UCSD-AML1 (cell line): ENCODE results near the gene CYP2A6.
"Not testable (repeated sequence)": the region's sequence is repeated elsewhere in the genome, so short reads cannot be mapped to it uniquely, and the experiment has no call there.

Experiments used
- DNase-seq: peaks from one replicate; lab custom pipeline; 2025; ENCODE audit not compliant: unreplicated experiment; lab: John Stamatoyannopoulos, UW

CYP2A6 gene

DNA sequence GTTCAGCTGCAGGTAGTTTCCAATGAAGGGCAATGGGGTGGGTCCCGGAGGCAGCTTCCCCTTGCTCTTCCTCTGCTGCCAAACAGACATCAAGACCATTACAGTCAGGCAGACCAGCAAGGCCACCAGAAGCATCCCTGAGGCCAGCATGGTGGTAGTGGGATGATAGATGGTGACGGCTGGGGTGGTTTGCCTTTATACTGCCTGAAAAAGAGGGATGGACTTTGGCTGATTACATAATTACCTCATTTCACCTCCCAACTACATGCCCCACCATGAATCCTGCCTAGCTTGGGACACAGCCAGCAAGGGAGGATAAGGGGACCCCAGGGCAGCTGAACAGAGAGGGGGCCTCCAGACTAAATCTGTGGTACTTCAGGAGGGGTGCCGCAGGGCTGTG is at the start of gene CYP2A6:
Gene CYP2A6 (minus strand): TSS at position 171 of the 400 bp plus-strand sequence. CDS start 21 bp downstream, at position 150.
- DNase-seq = not testable (repeated sequence)

DNA sequence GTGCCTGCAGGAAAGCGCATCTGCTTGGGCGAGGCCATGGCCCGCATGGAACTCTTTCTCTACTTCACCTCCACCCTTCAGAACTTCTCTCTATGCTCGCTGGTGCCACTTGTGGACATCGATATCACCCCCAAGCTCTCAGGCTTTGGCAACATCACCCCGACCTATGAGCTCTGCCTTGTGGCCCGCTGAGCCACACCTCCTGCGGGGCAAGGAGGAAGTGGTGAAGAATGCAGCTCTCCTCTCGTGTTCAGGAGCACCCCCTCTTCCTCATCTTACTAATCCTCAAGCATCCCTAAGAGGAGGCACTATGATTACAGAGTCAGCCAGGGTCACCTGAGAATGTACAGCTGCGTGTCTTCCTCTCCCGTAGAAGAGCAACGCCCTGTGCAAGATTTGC is 49.7 kb upstream of the CYP2A6 start:
- DNase-seq = peak; percentile 33

GRCh38 chr19:40896843-40897789 is 46.9 kb upstream of the CYP2A6 start:
- not testable (repeated sequence) for DNase-seq

DNA sequence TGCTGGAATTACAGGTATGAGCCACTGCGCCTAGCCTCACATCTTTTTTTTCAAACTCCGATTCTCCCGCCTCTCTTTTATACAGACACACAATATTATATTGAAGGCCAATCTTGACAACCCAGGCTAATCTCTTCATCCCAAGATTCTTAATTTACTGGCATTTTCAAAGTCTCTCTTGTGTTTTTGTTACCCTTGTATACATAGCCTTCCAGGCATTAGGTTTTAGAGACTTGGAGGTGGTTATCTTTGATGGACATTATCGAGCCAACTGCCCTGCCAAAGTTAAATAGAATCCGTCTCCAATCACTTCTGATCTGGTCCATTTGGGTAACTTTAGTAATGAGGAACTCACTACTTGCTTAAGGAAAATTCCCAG is 46.2 kb upstream of the CYP2A6 start:
- DNase-seq = no peak

DNA sequence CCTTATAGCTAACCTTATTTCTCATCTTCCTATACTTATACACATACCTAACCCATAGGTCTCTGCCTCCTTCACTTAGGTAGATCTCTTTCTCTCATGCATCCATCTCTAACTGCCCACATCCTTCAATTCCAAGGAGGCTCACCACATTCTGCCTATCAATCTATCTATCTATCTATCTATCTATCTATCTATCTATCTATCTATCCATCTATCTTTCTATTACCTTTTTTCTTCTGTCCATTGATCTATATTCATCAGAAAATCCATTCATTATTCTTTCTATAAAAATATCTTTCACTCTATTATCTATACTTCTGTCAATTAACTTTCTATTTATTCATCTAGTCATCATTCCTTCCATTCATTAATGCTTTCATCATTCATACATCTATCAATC is 42.9 kb upstream of the CYP2A6 start:
- no peak for DNase-seq

- DNase-seq = no peak
Measured at GRCh38 chr19:40889366-40889765, 39.1 kb upstream of the CYP2A6 start.

DNA sequence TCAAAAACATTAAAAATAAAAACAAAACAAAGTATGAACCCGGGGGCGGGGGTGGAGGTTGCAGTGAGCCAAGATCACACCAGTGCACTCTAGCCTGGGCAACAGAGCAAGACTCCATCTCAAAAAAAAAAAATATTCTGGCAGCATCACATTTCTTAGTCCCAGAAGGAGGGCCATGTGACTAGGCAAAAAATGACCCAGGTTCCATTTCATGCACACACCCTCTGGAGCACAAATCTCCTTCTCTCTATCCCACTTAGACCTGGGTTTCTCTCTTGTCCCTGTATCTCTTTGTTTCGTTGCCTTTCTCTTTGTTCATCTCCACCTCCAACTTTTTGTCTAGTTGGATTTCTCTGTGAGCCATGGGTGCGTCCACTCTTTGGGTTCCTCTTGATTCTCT is 37.9 kb upstream of the CYP2A6 start:
- DNase-seq = no peak

DNA sequence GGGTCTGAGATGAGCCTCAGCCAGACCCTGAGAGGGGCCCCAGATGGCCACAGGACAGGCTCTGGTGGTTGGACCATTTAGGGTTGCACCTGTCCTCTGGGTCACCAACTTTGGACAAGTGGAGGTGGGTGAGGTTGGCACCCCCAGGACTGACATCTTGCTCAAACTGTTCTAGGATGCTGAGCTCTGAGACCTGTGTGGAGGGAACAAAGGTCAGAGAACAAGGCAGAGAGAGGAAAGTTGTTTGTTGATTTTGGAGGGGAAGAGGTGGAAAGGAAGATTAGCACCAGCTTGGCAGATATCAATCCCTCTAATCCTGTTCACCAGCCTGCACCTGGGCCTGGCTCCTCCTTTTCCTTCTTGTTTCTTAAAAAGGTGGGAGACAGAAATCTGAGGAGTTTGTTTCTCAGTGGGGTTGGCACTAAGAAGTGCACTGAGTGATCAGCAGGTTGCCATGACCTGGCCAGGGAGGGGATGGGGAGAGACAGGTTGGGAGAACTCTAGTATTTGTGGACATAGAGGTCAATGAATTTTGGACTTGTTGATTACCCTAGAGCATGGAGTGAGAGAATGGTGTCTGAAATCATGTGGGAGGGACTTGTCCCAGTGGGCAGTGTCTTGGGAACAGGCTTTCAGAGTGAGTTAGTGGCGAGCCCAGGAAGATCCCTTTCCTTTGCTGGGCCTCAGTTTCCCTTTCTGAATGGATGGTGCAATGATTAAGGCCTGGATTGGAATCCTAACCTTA is 34.1 kb upstream of the CYP2A6 start:
- DNase-seq = not testable (repeated sequence)

GRCh38 chr19:40882062-40882461 is 31.8 kb upstream of the CYP2A6 start, which contains the start of gene CYP2A7:
TSS of gene CYP2A7 (minus strand) at chr19:40882231. CDS start at chr19:40882210, 21 bp downstream.
- DNase-seq = not testable (repeated sequence)

DNA sequence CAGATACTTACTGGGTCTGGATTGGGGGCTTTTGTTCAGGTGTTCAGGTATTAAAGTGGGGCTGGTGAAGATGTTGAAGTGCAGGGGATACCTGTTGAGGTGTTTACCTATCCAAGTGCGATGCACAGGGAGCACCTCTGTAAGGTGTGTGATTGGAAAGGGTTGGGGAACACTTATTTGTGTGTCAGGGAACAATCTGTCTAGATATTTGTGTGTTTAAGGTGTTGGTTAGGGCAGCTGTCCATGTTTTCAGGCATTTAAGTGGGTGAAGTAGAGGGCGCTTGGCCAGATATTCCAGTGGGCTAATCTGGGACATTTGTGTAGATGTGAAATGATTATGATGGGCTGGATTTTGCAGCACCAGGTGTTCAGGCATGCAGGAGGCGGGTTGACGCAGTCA is 29.1 kb upstream of the CYP2A6 start:
- DNase-seq = not testable (repeated sequence)

DNA sequence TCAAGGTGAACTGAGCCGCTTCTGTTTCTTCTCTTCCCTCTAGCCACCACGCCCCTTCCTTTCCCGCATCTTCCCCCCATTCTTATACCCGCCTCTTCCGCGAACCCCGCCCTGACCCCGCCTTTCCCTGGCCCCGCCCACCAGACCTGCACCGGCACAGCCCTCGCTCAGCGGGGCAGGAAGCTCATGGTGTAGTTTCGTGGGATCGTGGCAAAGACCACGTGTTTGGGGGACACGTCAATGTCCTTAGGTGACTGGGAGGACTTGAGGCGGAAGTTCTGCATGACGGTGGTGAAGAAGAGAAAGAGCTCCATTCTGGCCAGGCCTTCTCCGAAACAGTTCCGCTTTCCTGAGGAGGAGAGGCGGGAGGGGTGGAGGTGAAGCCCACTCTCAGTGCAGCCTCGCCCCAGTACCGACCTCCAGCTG is 25.3 kb upstream of the CYP2A6 start:
- peak; percentile 88 for DNase-seq

- not testable (repeated sequence) for DNase-seq
Measured at GRCh38 chr19:40874874-40875273, 24.6 kb upstream of the CYP2A6 start.

- DNase-seq = not testable (repeated sequence)
Measured at GRCh38 chr19:40873873-40874272, 23.6 kb upstream of the CYP2A6 start.

GRCh38 chr19:40872209-40872608 is 22.0 kb upstream of the CYP2A6 start:
- DNase-seq = no peak

DNA sequence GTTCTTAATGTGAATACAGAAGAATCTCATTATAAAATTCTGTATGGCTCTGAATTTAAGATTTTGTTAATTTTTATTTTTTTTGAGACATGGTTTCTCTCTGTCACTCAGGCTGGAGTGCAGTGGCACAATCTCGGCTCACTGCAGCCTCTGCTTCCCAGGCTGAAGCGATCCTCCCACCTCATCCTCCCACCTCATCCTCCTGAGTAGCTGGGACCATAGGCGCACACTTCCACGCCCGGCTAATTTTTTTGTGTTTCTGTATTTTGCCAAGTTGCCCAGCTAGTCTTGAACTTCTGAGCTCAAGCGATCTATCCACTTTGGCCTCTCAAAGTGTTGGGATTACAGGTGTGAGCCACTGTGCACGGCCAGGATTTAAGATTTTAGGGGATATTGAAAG is 17.5 kb upstream of the CYP2A6 start:
- DNase-seq = no peak

DNA sequence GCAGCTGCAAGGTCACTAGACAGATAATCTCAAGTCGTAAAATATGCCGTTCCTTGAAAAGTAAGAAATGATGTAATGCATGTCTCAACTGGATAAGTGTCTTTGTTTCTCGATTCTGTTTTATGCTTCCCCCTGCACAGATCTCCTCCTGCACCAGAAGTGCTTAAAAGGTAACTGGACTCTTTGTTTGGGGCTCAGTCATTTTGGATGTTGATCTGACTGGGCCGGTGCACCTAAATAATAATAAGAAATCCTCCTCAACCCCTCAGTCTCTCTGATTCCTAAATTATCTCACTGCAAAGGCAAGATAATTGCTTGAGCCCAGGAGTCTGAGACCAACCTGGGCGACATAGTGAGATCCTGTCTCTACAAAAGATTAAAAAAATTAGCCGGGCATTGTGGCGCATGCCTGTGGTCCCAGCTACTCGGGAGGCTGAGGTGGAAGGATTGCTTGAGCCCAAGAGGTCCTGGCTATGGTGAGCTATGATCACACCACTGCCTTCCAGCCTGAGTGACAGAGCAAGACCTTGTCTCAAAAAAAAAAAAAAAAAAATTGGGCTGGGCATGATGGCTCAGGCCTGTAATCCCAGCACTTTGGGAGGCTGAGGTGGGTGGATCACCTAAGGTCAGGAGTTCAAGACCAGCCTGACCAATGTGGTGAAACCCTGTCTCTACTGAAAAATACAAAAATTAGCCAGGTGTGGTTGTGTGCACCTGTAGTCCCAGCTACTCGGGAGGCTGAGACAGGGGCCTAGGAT is 14.7 kb upstream of the CYP2A6 start:
- not testable (repeated sequence) for DNase-seq

DNA sequence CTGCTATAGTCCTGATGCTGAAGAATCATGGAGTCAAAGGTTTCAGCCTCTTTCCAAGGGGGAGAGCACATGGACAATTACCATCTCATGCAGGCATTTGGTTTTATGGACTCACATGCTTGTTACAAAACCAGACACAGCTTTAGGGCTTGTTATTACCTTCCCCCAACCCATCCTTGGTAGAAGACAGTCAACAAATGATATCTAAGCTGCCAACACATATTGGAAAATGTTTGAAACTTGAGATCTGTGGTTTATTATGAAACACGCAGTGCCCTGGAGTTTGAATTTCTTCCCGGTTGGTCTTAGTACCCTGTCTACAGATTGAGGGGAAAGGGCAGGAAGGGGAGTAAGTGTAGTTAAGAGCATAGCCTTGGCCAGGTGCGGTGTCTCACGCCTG is 12.5 kb upstream of the CYP2A6 start:
- no peak for DNase-seq

DNA sequence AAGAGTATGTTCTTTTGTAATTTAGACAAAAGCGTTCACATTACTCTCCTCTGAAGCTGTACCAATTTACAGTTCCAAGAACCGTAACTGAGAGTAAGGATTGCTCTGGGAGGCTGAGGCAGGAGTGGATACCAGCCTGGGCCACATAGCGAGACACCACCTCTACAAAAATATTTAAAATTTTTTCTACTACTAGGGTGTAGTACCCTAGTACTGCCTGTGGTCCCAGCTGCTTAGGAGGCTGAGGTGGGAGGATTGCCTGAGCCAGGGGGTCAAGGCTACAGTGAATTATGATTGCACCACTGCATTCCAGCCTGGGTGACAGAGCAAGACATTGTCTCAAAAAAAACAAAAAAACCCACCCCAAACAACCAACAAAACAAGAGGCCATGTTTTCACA is 12.1 kb upstream of the CYP2A6 start:
- no peak for DNase-seq

GRCh38 chr19:40858109-40858508 is 7.9 kb upstream of the CYP2A6 start:
- no peak for DNase-seq

DNA sequence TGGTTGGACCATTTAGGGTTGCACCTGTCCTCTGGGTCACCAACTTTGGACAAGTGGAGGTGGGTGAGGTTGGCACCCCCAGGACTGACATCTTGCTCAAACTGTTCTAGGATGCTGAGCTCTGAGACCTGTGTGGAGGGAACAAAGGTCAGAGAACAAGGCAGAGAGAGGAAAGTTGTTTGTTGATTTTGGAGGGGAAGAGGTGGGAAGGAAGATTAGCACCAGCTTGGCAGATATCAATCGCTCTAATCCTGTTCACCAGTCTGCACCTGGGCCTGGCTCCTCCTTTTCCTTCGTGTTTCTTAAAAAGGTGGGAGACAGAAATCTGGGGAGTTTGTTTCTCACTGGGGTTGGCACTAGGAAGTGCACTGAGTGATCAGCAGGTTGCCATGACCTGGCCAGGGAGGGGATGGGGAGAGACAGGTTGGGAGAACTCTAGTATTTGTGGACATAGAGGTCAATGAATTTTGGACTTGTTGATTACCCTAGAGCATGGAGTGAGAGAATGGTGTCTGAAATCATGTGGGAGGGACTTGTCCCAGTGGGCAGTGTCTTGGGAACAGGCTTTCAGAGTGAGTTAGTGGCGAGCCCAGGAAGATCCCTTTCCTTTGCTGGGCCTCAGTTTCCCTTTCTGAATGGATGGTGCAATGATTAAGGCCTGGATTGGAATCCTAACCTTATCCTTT is 2.4 kb upstream of the CYP2A6 start:
- DNase-seq = not testable (repeated sequence)
